GM19239 (cell line): ENCODE measurements around the gene KBTBD6.
"Not testable (repeated sequence)": the region's sequence is repeated elsewhere in the genome, so short reads cannot be mapped to it uniquely, and the experiment has no call there.

Source experiments
- DNase-seq: peaks from one replicate; pipeline ENCODE4 v3.0.0; 2011; ENCODE audit warnings: low spot score; ENCODE audit not compliant: insufficient read length
- FAIRE-seq: peaks from 2 replicates; lab custom pipeline; 2011; peaks lifted over from hg19 to GRCh38; lab: Jason Lieb, UNC

Gene KBTBD6

GRCh38 chr13:41137241-41137640 lies 4.6 kb upstream of the KBTBD6 start:
- FAIRE-seq, result peak; percentile 39
- no peak for DNase-seq

GRCh38 chr13:41136396-41137031 lies 3.9 kb upstream of the KBTBD6 start:
- FAIRE-seq, result no peak
- no peak for DNase-seq

- DNase-seq (no peak), FAIRE-seq (no peak)
Measured at GRCh38 chr13:41133951-41134350, 1.3 kb upstream of the KBTBD6 start.

GRCh38 chr13:41131660-41132511 lies 716 bp downstream of the KBTBD6 start:
- DNase-seq, result not testable (repeated sequence)
- peak; percentile 58 for FAIRE-seq

- DNase-seq, FAIRE-seq: not testable (repeated sequence)
Measured at GRCh38 chr13:41131189-41131588, 1.4 kb downstream of the KBTBD6 start.

- FAIRE-seq (peak; percentile 54), DNase-seq (no peak)
Measured at GRCh38 chr13:41130356-41130755, 2.2 kb downstream of the KBTBD6 start.

GRCh38 chr13:41127701-41128100 lies 4.9 kb downstream of the KBTBD6 start:
- FAIRE-seq, result no peak

GRCh38 chr13:41122838-41123237 lies 9.8 kb downstream of the KBTBD6 start:
- FAIRE-seq (no peak), DNase-seq (no peak)

More at GRCh38 chr13:41127701-41128100, 4.9 kb downstream of the KBTBD6 start:
- no peak for DNase-seq

- FAIRE-seq (no peak), DNase-seq (no peak)
Measured at GRCh38 chr13:41117869-41118268, 14.7 kb downstream of the KBTBD6 start.

- FAIRE-seq (no peak), DNase-seq (no peak)
Measured at GRCh38 chr13:41111454-41111853, 21.1 kb downstream of the KBTBD6 start.

GRCh38 chr13:41107584-41108014 lies 25.0 kb downstream of the KBTBD6 start:
- FAIRE-seq (no peak), DNase-seq (no peak)

GRCh38 chr13:41107104-41107571 lies 25.5 kb downstream of the KBTBD6 start:
- FAIRE-seq (no peak), DNase-seq (no peak)

- DNase-seq (no peak), FAIRE-seq (no peak)
Measured at GRCh38 chr13:41099986-41100385, 32.6 kb downstream of the KBTBD6 start.

GRCh38 chr13:41098761-41099160 lies 33.8 kb downstream of the KBTBD6 start:
- DNase-seq (no peak), FAIRE-seq (no peak)

GRCh38 chr13:41095681-41096080 lies 36.9 kb downstream of the KBTBD6 start:
- FAIRE-seq, result not testable (repeated sequence)

GRCh38 chr13:41085961-41086585 lies 46.5 kb downstream of the KBTBD6 start:
- DNase-seq (no peak), FAIRE-seq (no peak)

More at GRCh38 chr13:41095681-41096080, 36.9 kb downstream of the KBTBD6 start:
- not testable (repeated sequence) for DNase-seq

- FAIRE-seq (no peak), DNase-seq (no peak)
Measured at GRCh38 chr13:41079725-41080124, 52.9 kb downstream of the KBTBD6 start.
